ENCODE measurements around the gene MARK2.

Gene MARK2

DNA sequence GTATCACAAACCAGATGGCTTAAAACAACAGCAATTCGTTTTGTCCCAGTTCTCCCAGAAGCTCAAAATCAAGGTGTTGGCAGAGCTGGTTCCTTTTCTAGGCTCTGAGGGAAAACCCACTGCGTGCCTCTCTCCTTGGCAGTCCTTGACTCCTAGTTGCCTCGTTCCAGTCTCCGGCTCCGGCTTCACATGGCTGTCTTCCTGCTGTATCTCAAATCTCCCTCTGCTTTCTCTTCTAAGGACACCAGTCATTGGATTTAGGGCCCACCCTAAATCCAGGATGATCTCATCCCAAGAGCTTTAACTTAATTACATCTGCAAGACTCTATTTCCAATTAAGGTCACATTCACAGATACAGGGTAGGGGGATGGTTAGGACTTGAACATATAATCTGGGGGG is 90.7 kb downstream of the MARK2 start:
- no peaks in the 10 kb centered on the region for H3K9me3 ChIP-seq (ENCODE audit: control insufficient read depth, low read depth, low read length)

DNA sequence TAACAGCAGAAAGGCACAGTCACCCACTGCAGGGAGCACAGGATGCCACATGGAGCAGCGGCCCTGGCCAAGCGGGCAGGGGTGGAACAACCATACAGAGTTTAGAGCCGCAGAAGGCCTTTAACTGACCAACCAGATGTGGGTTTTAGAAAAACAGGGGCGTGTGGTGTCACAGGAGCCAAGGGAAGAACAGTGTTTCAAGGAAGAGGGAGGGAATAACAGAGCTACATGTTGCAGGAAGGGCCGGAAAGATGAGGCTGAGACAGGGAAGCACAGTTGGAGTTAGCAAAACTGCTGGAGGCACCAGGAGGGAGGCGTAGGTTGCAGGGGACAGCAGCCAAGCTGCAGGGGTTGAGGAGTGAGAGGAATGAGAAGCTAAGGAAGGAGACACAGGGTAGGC is 92.1 kb downstream of the MARK2 start:
- Histone ChIP-seq H3K9ac (ENCODE audit: low read length) (no peak overlapping the region), H3K27me3 (ENCODE audit: control insufficient read depth, insufficient read depth, low read length) (no peaks in the 10 kb centered on the region), H3K27ac (ENCODE audit: low read length) (no peak overlapping the region), H3K36me3 (ENCODE audit: control insufficient read depth, low read depth, low read length) (no peaks in the 10 kb centered on the region), H3K4me1 (ENCODE audit: control insufficient read depth, low read depth, low read length) (no peaks in the 10 kb centered on the region), H3K4me3 (ENCODE audit: low read length) (no peak overlapping the region), H3K9me3 (ENCODE audit: control insufficient read depth, low read depth, low read length) (no peaks in the 10 kb centered on the region)

More for the DNA sequence above, 90.7 kb downstream of the MARK2 start:
- H3K27ac ChIP-seq (ENCODE audit: low read length) = no peak overlapping the region
- H3K4me3 ChIP-seq (ENCODE audit: low read length) = no peak overlapping the region
- H3K27me3 ChIP-seq (ENCODE audit: control insufficient read depth, insufficient read depth, low read length) = no peaks in the 10 kb centered on the region
- no peaks in the 10 kb centered on the region for H3K4me1 ChIP-seq (ENCODE audit: control insufficient read depth, low read depth, low read length)
- H3K36me3 ChIP-seq (ENCODE audit: control insufficient read depth, low read depth, low read length) = no peaks in the 10 kb centered on the region
- no peak overlapping the region for H3K9ac ChIP-seq (ENCODE audit: low read length)

DNA sequence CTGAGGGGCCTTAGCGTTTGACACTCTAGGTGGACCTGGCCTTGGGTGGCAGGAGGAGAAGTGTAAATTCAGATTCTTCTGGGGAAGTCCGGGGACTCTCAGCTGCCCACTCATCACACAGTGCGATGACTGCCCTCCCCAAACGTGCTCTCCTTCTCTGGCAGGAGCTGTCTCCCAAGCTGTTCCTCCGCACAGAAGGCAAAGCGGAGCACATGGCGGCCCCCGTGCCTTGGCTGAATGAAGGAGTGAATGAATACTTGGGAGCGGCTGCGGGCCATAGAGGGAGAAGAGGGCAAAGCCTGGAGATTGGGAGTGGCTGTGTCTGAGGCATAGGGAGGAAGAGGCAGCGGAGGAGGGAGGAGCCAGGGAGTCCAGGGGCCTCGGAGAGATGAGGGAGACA is 93.0 kb downstream of the MARK2 start:
- Histone ChIP-seq H3K4me3 (ENCODE audit: low read length) (no peak overlapping the region), H3K9ac (ENCODE audit: low read length) (no peak overlapping the region), H3K36me3 (ENCODE audit: control insufficient read depth, low read depth, low read length) (no peaks in the 10 kb centered on the region), H3K27me3 (ENCODE audit: control insufficient read depth, insufficient read depth, low read length) (no peaks in the 10 kb centered on the region), H3K27ac (ENCODE audit: low read length) (no peak overlapping the region), H3K4me1 (ENCODE audit: control insufficient read depth, low read depth, low read length) (no peaks in the 10 kb centered on the region), H3K9me3 (ENCODE audit: control insufficient read depth, low read depth, low read length) (no peaks in the 10 kb centered on the region)

DNA sequence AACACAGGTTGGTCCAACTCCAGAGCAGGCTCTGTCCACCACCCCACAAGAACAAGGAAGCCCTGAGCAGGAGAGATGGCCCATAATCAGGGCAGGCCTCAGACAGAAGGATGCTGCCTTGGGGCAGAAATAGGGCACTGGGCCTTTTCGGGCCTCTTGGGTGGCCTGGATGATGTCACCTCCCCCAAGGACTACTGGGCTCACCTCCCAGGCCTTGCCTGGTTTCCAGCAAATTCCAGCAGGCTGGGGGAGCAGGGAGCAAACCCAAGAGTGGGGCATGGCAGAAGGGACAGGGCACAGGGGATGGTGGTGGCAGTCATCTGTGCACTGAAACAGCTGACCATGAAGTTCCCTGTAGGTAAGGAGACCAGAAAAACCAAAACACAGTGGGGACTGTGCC is 94.5 kb downstream of the MARK2 start:
- Histone ChIP-seq H3K4me1 (ENCODE audit: control insufficient read depth, low read depth, low read length) (no peaks in the 10 kb centered on the region), H3K27ac (ENCODE audit: low read length) (no peak overlapping the region), H3K9me3 (ENCODE audit: control insufficient read depth, low read depth, low read length) (no peaks in the 10 kb centered on the region), H3K27me3 (ENCODE audit: control insufficient read depth, insufficient read depth, low read length) (no peaks in the 10 kb centered on the region), H3K9ac (ENCODE audit: low read length) (no peak overlapping the region), H3K4me3 (ENCODE audit: low read length) (no peak overlapping the region), H3K36me3 (ENCODE audit: control insufficient read depth, low read depth, low read length) (no peaks in the 10 kb centered on the region)

DNA sequence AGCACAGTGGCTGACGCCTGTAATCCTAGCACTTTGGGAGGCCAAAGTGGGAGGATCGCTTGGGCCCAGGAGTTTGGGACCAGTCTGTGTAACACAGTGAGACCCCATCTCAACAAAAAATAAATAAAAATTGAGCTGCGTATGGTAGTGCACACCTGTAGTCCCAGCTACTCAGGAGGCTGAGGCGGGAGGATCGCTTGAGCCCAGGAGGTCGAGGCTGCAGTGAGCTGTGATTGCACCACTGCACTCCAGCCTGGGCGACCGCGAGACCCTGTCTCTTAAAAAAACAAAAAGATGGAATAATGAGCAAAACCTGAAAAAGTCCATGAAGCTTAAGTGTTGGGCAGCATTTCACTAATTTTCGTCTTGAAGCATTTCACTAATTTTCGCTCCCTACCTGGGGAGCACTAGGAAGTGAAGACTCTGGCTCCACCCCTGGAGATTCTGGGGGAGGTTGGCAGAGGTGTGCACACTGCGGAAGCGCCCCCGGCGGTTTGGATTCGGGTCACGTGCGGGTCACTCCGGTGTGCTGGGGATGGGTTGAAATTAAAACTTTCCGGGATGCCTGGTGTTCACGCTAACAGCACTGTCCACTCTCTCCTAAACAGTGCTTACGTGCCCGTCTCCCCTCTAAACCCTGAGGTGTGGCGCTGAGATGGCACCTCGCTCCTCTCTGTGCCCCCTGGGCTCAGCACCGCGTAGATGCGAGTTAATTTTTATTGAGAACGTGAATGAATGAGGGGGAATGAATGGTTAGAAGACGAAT is 99.0 kb downstream of the MARK2 start:
- Histone ChIP-seq H3K27me3 (ENCODE audit: control insufficient read depth, insufficient read depth, low read length) (no peaks in the 10 kb centered on the region), H3K4me1 (ENCODE audit: control insufficient read depth, low read depth, low read length) (no peaks in the 10 kb centered on the region), H3K36me3 (ENCODE audit: control insufficient read depth, low read depth, low read length) (peaks cover 4% of the 10 kb centered on the region), H3K9me3 (ENCODE audit: control insufficient read depth, low read depth, low read length) (no peaks in the 10 kb centered on the region), H3K4me3 (ENCODE audit: low read length) (peak overlapping the region; percentile 76), H3K9ac (ENCODE audit: low read length) (peak overlapping the region; percentile 43), H3K27ac (ENCODE audit: low read length) (no peak overlapping the region)

DNA sequence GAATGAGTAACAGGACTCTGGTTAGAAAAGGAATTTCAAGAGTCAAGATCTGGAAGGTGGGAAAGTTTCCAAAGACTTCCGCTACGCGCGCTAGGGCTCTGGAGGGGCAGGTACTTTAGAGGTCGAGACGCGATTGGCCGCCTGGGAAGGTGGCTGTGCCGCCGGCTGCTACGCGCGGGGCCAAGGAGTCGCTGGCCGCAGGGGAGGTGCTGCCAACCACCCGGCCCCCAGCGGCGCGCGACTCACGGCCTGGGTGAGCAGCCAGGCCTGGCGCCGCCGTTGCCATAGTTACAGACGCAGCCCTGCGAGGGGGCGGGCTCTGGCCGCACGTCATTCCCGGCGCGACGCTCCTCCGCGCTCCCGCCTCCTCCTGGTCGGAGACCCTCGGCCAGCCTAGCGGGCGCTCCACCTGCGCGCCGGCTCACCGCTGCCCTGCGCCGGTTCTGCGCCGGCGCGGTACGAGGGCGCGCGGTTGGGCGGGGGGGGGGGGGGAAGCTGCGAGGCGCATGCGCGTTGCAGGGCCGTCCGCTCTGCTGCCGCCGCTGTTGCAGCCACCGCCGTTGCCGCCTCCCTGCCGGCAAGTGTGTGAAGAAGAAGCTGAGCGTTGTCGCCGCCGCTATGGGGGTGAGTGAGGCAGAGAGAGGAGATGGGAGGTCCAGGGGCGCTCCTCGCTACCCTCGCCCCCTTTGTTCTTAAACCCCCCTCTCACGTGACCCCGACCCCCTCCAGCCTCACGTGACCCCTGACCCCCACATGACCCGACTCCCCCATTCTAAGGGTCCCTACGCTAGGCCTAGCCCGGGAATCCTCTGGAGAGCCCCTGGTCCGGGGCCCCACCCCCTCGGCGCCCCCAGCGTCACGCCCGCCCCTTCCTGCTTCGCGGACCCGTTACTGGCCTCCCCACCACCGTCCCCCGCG is 99.8 kb downstream of the MARK2 start, which contains the start of gene NAA40:
TSS of gene NAA40 (plus strand) at position 524 of the 918 bp plus-strand sequence. CDS start at position 619, 95 bp downstream.
- H3K9me3 ChIP-seq (ENCODE audit: control insufficient read depth, low read depth, low read length) = no peaks in the 10 kb centered on the region
- no peaks in the 10 kb centered on the region for H3K4me1 ChIP-seq (ENCODE audit: control insufficient read depth, low read depth, low read length)
- peaks cover 4% of the 10 kb centered on the region for H3K36me3 ChIP-seq (ENCODE audit: control insufficient read depth, low read depth, low read length)
- peak within 1 kb of the TSS; percentile 53 for H3K27ac ChIP-seq (ENCODE audit: low read length)
- H3K9ac ChIP-seq (ENCODE audit: low read length) = peak within 1 kb of the TSS; percentile 74
- H3K4me3 ChIP-seq (ENCODE audit: low read length) = peak within 1 kb of the TSS; percentile 88
- H3K27me3 ChIP-seq (ENCODE audit: control insufficient read depth, insufficient read depth, low read length) = no peaks in the 10 kb centered on the region

DNA sequence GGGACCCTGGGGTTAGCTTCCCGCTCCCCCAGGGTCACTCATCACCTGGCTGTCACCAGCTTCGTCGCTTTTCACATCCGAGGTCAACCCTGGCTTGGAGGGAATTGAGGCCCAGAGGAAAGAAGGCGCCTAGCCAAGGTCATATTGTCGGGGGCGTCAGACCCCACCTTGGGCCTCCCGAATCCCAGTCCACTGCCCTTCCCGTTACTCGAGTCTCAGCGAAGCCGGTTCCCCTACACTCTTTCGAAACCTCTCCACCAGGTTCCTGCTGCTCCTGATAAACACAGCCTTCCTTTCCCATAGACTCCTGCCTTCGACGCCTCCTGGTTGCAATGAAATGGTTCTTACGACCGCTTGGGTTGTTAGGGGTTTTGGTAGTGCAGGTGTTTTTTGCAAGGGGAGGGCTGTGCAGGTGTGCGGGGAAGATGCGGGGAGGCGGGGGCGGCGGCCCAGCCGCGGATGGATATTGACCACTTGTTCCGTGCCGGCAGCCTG is 100.5 kb downstream of the MARK2 start:
- Histone ChIP-seq H3K9ac (ENCODE audit: low read length) (peak overlapping the region; percentile 74), H3K9me3 (ENCODE audit: control insufficient read depth, low read depth, low read length) (no peaks in the 10 kb centered on the region), H3K27ac (ENCODE audit: low read length) (peak overlapping the region; percentile 53), H3K27me3 (ENCODE audit: control insufficient read depth, insufficient read depth, low read length) (no peaks in the 10 kb centered on the region), H3K4me3 (ENCODE audit: low read length) (peak overlapping the region; percentile 88), H3K4me1 (ENCODE audit: control insufficient read depth, low read depth, low read length) (no peaks in the 10 kb centered on the region), H3K36me3 (ENCODE audit: control insufficient read depth, low read depth, low read length) (peaks cover 4% of the 10 kb centered on the region)

DNA sequence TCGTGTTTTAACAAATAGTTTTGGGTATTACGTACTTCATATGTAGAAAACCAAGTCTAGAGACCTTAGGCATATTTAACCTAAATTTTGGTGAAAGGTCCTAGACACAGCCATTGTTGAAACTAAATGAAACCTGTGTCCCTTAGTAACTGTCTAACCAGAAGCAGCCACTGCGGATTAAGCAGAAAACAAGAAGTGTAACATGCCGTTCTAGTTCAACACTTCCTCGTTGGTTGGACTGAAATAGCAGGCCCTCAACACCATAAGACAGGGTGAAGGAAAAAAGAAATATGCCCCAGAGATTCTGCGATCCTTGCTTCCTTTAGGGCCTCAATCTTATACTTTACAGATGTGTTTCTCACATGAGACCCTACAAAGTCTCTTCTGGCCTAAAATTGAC is 101.9 kb downstream of the MARK2 start:
- peaks cover 4% of the 10 kb centered on the region for H3K36me3 ChIP-seq (ENCODE audit: control insufficient read depth, low read depth, low read length)
- no peaks in the 10 kb centered on the region for H3K9me3 ChIP-seq (ENCODE audit: control insufficient read depth, low read depth, low read length)
- H3K4me3 ChIP-seq (ENCODE audit: low read length) = no peak overlapping the region
- H3K9ac ChIP-seq (ENCODE audit: low read length) = no peak overlapping the region
- no peak overlapping the region for H3K27ac ChIP-seq (ENCODE audit: low read length)
- H3K4me1 ChIP-seq (ENCODE audit: control insufficient read depth, low read depth, low read length) = no peaks in the 10 kb centered on the region
- no peaks in the 10 kb centered on the region for H3K27me3 ChIP-seq (ENCODE audit: control insufficient read depth, insufficient read depth, low read length)

DNA sequence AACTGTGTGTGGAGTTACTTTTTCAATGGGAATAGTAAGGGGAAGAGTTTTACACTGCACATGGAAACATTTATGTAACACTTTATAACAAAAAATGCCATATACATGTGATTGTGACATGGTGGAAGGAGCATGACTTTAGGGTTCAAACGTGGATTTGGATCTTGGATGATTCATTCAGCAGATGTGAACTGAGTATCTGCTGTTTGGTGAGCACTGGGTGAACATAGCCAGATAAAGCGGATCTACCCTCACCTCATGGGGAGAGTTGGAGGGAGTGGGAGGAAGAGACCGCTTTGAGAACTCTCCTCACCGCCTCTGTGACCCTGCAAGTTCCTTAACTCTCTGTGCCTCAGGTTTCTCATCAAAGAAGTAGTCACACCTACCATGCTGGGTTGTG is 103.0 kb downstream of the MARK2 start:
- H3K4me3 ChIP-seq (ENCODE audit: low read length) = no peak overlapping the region
- H3K9ac ChIP-seq (ENCODE audit: low read length) = no peak overlapping the region
- H3K27ac ChIP-seq (ENCODE audit: low read length) = no peak overlapping the region
- H3K27me3 ChIP-seq (ENCODE audit: control insufficient read depth, insufficient read depth, low read length) = no peaks in the 10 kb centered on the region
- no peaks in the 10 kb centered on the region for H3K9me3 ChIP-seq (ENCODE audit: control insufficient read depth, low read depth, low read length)
- no peaks in the 10 kb centered on the region for H3K4me1 ChIP-seq (ENCODE audit: control insufficient read depth, low read depth, low read length)
- peaks cover 14% of the 10 kb centered on the region for H3K36me3 ChIP-seq (ENCODE audit: control insufficient read depth, low read depth, low read length)

DNA sequence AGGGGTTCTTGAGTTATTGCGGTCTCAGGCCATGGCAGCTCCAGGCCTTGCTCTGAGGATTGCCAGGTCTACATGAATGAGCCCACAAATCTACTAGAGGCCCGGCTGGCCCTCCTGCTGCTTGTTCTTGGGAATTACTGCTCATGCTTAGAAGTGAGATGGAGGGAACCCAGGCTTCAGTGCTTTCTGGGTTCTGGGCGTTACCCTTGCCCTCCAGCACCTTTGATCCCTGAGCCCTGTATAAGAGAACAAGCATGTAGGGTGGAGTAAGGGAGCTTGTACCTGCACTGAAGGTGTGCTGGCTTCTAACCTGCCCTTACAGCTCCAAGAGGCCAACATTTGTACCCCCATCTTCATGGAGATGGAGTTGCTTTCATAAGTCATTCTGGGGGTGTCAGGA is 103.9 kb downstream of the MARK2 start:
- no peaks in the 10 kb centered on the region for H3K9me3 ChIP-seq (ENCODE audit: control insufficient read depth, low read depth, low read length)
- H3K27me3 ChIP-seq (ENCODE audit: control insufficient read depth, insufficient read depth, low read length) = no peaks in the 10 kb centered on the region
- no peak overlapping the region for H3K4me3 ChIP-seq (ENCODE audit: low read length)
- H3K36me3 ChIP-seq (ENCODE audit: control insufficient read depth, low read depth, low read length) = peaks cover 17% of the 10 kb centered on the region
- no peak overlapping the region for H3K27ac ChIP-seq (ENCODE audit: low read length)
- no peak overlapping the region for H3K9ac ChIP-seq (ENCODE audit: low read length)
- no peaks in the 10 kb centered on the region for H3K4me1 ChIP-seq (ENCODE audit: control insufficient read depth, low read depth, low read length)

DNA sequence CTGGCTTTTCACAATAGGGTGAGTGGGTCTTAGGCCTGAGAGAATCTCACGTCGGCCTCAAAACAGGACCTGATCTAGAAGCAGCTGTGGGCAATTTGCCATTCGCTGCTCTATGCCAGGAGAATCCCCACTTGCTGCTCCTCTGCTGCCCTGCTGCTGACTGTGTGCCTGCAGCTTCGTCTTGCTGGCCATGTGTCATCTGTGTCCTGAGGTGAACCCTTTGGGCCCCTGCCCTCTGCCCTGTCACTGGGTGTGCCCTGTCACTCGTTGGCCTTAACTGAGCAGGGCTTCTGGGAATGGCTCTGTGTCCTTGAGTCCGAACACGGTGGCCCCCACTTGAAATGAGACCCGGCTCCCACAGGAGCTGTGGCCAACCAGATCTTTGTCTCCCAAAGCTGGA is 106.1 kb downstream of the MARK2 start:
- Histone ChIP-seq H3K27me3 (ENCODE audit: control insufficient read depth, insufficient read depth, low read length) (no peaks in the 10 kb centered on the region), H3K9ac (ENCODE audit: low read length) (no peak overlapping the region), H3K27ac (ENCODE audit: low read length) (no peak overlapping the region), H3K4me1 (ENCODE audit: control insufficient read depth, low read depth, low read length) (no peaks in the 10 kb centered on the region), H3K9me3 (ENCODE audit: control insufficient read depth, low read depth, low read length) (no peaks in the 10 kb centered on the region), H3K36me3 (ENCODE audit: control insufficient read depth, low read depth, low read length) (peaks cover 21% of the 10 kb centered on the region), H3K4me3 (ENCODE audit: low read length) (no peak overlapping the region)
